HG02852 (cell line): Measurements from ENCODE around the gene CLDN15.
"Not testable (repeated sequence)": the region's sequence is repeated elsewhere in the genome, so short reads cannot be mapped to it uniquely, and the experiment has no call there.

ENCODE experiments used
- ATAC-seq: cut with Tn5 transposase; IDR thresholded peaks from one replicate; pipeline ENCODE4 v1.9.1; 2021; ENCODE audit warnings: mild to moderate bottlenecking, moderate library complexity; ENCODE audit not compliant: unreplicated experiment

Gene CLDN15

DNA sequence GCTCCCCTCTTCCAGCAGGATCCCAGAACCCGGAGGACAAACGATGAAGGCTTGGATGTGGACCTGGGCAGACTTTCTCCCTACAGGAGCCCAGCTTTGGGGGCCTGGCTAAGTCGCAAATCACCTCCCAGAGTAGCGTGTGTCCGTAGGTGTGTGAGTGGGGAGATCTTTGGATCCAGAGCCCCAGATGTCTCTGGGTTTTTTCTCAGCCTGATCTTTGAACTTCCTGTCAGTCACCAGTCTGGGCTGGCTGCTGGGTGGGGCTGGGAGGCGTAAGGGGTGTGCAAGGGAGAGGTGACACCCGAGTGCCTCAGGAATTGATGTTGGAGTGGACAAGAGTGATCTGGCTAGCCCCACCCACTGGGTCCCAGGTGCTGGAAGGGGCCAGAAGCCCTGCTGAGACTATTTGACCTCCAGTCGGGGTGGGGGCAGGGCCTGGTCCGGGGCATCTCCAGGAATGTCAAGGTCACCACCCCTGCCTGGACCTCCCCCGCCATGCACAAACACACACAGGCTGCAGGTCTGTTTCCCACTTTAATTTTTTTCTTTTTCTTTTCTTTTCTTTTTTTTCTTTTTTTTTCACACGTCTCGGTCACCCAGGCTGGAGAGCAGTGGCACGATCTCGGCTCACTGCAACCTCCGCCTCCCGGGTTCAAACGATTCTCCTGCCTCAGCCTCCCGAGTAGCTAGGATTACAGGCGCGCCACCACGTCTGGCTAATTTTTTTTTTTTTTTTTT, 36.6 kb downstream of the CLDN15 start, which contains the start of gene MOGAT3:
Gene MOGAT3 (minus strand): TSS at position 175 of the 738 bp plus-strand sequence. CDS start 182 bp downstream, outside the sequence.
- no peak for ATAC-seq

DNA sequence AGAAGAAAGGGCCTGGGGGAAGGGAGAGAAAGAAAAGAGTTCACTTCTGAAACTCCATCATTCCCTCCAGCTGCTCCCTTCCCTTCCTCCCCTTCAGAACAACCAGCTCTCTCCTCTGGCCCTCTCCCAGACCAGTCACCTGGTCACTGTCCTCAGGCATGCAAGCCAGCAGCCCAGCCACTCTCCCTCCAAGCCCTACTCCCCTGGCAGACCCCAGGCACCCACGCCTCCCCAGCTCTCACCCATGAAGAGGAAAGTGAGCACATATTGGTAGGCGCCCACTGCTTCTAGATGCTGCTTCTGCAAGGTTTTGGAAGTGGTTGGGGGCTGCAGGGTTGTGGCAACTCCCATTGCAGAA, 37.1 kb downstream of the CLDN15 start:
- ATAC-seq: no peak

DNA sequence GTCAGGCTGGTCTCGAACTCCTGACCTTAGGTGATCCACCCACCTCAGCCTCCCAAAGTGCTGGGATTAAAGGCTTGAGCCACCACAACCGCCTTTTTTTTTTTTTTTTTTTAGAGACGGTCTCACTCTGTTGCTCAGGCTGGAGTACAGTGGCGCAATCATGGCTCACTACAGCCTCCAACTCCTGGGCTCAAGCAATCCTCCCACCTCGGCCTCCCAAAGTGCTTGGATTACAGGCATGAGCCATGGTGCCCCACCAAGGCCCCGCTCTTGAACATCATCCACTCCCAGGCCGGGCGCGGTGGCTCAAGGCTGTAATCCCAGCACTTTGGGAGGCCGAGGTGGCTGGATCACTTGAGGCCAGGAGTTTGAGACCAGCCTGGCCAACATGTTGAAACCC, 38.1 kb downstream of the CLDN15 start:
- ATAC-seq: not testable (repeated sequence)

DNA sequence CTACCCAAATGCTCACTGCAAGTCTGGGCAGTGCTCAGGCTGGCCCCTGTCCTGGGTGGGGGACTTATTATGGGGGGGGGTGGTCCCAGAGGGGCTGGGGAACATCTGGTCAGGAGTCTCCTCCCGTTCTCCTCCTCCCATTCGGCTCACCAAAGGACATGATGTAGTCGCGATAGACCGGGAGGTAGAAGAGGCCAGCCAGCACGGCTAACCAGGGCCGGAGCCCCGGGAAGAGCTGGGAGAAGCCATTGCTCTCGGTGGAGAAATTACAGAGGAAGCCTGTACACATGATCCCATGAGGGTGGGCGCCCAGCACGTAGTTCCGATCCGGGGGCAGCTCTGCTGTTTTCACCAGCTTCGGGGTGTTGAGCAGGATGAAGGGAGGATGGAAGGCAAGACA, 39.1 kb downstream of the CLDN15 start:
- ATAC-seq: no peak

DNA sequence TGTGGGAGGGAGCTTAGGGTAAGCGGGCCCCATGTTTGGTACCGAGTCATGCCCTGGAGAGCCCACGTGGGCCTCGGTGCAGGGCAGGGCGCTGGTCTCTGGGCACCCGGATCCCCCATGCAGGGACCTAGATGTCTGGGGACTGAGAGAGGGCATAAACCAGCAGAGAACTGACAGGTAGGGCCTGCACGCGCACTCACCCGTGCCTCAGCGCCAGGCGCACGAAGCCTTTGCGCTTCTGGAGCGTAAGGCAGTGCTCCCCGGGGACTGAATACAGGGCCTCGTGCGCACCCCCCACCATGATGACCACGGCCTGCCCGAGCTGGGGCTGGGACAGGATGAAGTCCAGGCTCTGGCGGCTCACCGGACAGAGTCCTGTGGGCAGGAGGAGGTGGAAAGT, 39.6 kb downstream of the CLDN15 start:
- no peak for ATAC-seq

DNA sequence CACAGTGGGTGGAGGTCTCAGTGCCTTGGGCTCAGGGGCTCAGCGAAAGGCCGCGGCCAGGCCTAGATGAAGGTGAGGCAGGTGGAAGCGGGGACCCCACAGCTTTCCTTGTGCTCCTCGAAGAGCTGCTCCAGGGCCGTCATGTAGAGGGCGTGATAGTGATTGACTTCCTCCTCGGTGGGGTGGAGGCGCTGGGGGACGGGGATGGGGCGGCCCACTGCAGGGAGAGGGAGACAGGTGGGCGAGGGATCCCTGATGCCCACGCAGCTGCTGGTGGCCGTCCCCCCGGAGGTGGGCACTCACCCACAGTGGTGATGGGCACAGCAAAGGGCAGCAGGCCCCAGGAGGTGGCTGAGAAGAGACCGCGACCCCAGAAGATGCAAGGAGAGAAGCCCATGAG, 41.7 kb downstream of the CLDN15 start:
- no peak for ATAC-seq

DNA sequence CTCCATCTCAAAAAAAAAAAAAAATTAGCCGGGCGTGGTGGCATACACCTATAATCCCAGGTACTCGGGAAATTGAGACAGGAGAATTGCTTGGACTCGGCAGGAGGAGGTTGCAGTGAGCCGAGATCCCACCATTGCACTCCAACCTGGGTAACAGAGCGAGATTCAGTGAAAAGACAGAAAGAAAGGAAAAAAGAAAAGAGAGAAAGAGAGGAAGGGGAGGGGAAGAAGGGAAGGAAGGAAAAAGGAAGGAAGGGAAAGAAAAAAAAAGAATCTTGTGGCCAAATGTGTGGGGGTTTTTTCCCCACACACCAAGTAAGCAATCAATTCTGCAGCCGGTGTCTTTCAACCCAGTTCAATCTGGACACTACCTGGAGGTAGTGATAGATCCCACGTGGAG, 48.5 kb downstream of the CLDN15 start:
- ATAC-seq: no peak

DNA sequence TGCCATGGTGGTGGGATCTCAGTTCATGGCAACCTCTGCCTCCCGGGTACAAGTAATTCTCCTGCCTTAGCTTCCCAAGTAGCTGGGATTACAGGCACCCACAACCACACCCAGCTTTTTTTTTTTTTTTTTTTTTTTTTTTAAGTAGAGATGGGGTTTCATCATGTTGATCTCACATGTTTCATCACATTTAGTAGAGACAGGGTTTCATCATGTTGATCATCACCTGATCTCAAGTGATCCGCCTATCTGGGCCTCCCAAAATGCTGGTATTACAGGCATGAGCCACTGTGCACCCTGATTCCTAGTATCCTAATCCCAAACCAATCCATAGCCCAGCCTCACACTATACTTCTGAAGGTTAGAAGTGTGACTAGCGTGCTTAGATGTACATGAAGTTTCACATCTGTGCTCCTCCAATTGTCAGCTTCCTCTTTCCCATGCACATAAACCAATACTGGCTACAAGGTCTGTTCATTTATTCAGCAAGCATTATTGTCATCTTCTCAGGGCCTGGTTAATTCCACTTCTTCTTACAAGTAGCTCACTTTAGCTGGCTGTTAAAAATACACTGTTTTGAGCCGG, 50.7 kb downstream of the CLDN15 start:
- ATAC-seq: no peak

DNA sequence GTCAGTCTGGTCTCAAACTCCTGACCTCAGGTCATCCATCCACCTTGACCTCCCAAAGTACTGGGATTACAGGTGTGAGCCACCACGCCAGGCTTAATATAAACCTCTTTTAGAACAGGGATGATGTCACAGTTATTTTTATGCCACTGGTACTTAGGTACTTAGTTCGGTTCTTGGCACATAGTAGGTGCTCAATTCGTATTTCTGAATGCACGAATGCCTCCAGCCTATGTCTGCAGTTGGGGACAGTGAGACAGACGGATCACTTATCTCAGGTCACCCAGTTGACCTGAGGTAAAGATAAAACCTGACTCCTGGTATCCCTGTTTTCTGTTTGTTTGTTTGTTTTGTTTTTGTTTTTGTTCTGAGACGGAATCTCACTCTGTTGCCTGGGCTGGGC, 51.4 kb downstream of the CLDN15 start:
- no peak for ATAC-seq

DNA sequence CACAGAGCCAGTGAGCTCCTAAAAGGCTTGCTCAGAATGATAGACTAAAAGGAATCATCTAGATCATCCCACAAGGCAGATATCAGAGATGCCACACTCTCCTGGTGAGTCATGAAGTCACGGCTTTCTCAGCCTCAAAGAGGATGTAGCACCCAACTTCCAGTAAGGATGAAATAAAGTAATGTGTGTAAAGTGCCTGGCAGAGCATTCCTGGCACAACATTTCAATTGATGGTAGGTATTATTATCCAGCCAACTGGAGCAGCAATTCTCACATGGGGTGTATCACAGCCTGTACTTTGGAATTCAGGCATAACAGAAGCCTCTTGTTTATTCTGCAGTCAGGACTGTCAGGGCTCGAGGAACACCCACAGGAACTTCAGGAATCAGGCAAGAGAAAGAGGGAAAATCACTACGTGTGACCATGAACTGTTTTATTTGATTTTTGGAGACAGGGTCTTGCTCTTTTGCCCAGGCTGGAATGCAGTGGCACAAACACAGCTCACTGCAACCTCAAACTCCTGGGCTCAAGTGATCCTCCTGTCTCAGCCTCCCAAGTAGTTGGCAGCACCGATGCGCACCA, 52.3 kb downstream of the CLDN15 start:
- ATAC-seq: no peak
